Measurements from ENCODE around the gene PGLYRP2. TPM values are rescaled to one million over a fixed set of nuclear protein-coding genes. Genes with fewer than 3 reads are reported as not detected.

Gene PGLYRP2
- total and polyA plus RNA-seq, 2 of the 13 experiments (the other 11 are each of a cell fraction or from before 2014, with no cell fraction given), result 0.04 to 1.0 TPM

DNA sequence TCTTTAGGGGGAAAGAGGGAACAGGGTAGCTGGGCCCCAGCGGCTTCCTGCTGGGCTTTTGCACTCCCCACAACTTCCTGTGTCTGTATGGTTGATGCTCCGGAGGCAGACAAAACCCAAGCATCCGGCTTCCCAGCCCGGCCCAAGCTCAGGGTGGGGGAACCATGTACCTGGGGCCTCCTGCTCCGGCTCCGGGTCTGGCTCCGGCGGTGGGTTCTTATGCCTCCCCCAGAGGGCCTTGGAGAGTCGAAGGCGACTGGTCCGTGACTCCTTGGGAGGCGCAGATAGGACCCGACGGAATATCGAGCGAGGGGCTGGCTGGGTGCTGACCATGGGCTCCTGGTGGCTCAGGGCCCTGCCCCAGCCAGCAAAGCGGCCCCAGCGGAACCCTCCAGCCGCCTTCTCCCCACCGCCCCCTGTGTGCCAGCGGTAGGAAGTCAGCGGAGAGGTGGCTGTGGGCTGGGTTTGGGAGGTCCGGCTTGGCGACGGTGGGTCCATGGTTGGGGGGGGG is 15.4 kb downstream of the PGLYRP2 start:
- no peaks in the 10 kb centered on the region for H3K9me3 ChIP-seq (ENCODE audit: low read length)
- ATAC-seq, result no peak
- H4K20me1 ChIP-seq (ENCODE audit: insufficient read depth, low read length), result no peaks in the 10 kb centered on the region
- no TSS peak for BruUV-seq (replicated peaks)
- intact Hi-C loops (cut with micrococcal nuclease; ENCODE audit: unreplicated experiment) (no loop called here), in situ Hi-C loops (cut with HindIII; ENCODE audit: extremely low pct_ligation_motif_present, low pct_unique_long_range_greater_than_20kb) (no loop called here)
- peaks cover 27% of the 10 kb centered on the region for H3K4me1 ChIP-seq (ENCODE audit: insufficient read depth, low read length)
- DNase-seq (ENCODE audit: low spot score), result no peak
- no peak overlapping the region for H2AFZ ChIP-seq (ENCODE audit: low read length)
- H3K9ac ChIP-seq (ENCODE audit: insufficient read depth, low read depth, low read length), result no peak overlapping the region
- H3K27me3 ChIP-seq (ENCODE audit: control insufficient read depth in 1 of 2, insufficient read depth in 2 of 2, low read length in 2 of 2), result no peaks in the 10 kb centered on the region; a peak in 1 of 5 replicates
- WGBS (ENCODE audit: low lambda C conversion rate), result no CpG with 5 or more reads among the region's 25 CpGs
- TF ChIP-seq, protein P1, sequence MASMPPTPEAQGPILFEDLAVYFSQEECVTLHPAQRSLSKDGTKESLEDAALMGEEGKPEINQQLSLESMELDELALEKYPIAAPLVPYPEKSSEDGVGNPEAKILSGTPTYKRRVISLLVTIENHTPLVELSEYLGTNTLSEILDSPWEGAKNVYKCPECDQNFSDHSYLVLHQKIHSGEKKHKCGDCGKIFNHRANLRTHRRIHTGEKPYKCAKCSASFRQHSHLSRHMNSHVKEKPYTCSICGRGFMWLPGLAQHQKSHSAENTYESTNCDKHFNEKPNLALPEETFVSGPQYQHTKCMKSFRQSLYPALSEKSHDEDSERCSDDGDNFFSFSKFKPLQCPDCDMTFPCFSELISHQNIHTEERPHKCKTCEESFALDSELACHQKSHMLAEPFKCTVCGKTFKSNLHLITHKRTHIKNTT (CRISPR knock-in tag; IDR thresholded peaks at IDR 0.05), result no peak
- TF ChIP-seq ZNF776 (CRISPR knock-in tag; IDR thresholded peaks at IDR 0.05), result no peak
- no peak for TF ChIP-seq XBP1 (CRISPR knock-in tag; IDR thresholded peaks at IDR 0.05)
- no peak for TF ChIP-seq MLLT10 (CRISPR knock-in tag; IDR thresholded peaks at IDR 0.05)
- TF ChIP-seq BHLHE40 (IDR thresholded peaks at IDR 0.05; ENCODE audit: low read length), result no peak
- no peak for TF ChIP-seq HDAC1 (CRISPR knock-in tag; IDR thresholded peaks at IDR 0.05)
- TF ChIP-seq, protein P2, sequence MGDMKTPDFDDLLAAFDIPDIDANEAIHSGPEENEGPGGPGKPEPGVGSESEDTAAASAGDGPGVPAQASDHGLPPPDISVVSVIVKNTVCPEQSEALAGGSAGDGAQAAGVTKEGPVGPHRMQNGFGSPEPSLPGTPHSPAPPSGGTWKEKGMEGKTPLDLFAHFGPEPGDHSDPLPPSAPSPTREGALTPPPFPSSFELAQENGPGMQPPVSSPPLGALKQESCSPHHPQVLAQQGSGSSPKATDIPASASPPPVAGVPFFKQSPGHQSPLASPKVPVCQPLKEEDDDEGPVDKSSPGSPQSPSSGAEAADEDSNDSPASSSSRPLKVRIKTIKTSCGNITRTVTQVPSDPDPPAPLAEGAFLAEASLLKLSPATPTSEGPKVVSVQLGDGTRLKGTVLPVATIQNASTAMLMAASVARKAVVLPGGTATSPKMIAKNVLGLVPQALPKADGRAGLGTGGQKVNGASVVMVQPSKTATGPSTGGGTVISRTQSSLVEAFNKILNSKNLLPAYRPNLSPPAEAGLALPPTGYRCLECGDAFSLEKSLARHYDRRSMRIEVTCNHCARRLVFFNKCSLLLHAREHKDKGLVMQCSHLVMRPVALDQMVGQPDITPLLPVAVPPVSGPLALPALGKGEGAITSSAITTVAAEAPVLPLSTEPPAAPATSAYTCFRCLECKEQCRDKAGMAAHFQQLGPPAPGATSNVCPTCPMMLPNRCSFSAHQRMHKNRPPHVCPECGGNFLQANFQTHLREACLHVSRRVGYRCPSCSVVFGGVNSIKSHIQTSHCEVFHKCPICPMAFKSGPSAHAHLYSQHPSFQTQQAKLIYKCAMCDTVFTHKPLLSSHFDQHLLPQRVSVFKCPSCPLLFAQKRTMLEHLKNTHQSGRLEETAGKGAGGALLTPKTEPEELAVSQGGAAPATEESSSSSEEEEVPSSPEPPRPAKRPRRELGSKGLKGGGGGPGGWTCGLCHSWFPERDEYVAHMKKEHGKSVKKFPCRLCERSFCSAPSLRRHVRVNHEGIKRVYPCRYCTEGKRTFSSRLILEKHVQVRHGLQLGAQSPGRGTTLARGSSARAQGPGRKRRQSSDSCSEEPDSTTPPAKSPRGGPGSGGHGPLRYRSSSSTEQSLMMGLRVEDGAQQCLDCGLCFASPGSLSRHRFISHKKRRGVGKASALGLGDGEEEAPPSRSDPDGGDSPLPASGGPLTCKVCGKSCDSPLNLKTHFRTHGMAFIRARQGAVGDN (CRISPR knock-in tag; IDR thresholded peaks at IDR 0.05), result no peak
- no peak for TF ChIP-seq FOXK1 (CRISPR knock-in tag; IDR thresholded peaks at IDR 0.05; ENCODE audit: borderline replicate concordance, low read depth)
- no peak for TF ChIP-seq ZNF709 (CRISPR knock-in tag; IDR thresholded peaks at IDR 0.05)
- no peak for TF ChIP-seq KLF15 (CRISPR knock-in tag; IDR thresholded peaks at IDR 0.05; ENCODE audit: borderline replicate concordance)
- TF ChIP-seq TBX2 (CRISPR knock-in tag; IDR thresholded peaks at IDR 0.05; ENCODE audit: borderline replicate concordance), result no peak
- TF ChIP-seq, protein P3, sequence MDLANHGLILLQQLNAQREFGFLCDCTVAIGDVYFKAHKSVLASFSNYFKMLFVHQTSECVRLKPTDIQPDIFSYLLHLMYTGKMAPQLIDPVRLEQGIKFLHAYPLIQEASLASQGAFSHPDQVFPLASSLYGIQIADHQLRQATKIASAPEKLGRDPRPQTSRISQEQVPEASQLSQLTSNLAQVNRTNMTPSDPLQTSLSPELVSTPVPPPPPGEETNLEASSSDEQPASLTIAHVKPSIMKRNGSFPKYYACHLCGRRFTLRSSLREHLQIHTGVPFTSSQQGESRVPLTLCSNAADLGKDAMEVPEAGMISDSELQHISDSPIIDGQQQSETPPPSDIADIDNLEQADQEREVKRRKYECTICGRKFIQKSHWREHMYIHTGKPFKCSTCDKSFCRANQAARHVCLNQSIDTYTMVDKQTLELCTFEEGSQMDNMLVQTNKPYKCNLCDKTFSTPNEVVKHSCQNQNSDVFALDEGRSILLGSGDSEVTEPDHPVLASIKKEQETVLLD (CRISPR knock-in tag; IDR thresholded peaks at IDR 0.05; ENCODE audit: low read depth), result no peak
- no peak for TF ChIP-seq ZNF773 (CRISPR knock-in tag; IDR thresholded peaks at IDR 0.05; ENCODE audit: borderline replicate concordance)
- TF ChIP-seq HOXD1 (CRISPR knock-in tag; IDR thresholded peaks at IDR 0.05), result no peak
- no peak for TF ChIP-seq ZNF549 (CRISPR knock-in tag; IDR thresholded peaks at IDR 0.05)
- TF ChIP-seq ZNF143 (CRISPR knock-in tag; IDR thresholded peaks at IDR 0.05), result no peak
- ChIA-PET POLR2A (no interaction called here), CTCF (ENCODE audit: low intra/inter-chr PET ratio, low total read pairs) (no interaction called here)
- H3K4me2 ChIP-seq (ENCODE audit: low read depth, low read length), result no peak overlapping the region
- H3K79me2 ChIP-seq (ENCODE audit: insufficient read depth, low read length), result no peaks in the 10 kb centered on the region
- no peak overlapping the region for H3K4me3 ChIP-seq (replicated peaks in 1 of 3; ENCODE audit: insufficient read depth in 1 of 3, low read depth in 2 of 3, low read length in 3 of 3)
- H3K27ac ChIP-seq (ENCODE audit: extremely low read length, insufficient read depth, low read length), result no peak overlapping the region
- no peak for FAIRE-seq
- H3K36me3 ChIP-seq (replicated peaks in 1 of 2; ENCODE audit: control insufficient read depth in 1 of 2, insufficient read depth in 2 of 2, low read length in 2 of 2), result no peaks in the 10 kb centered on the region
